ENCODE results near the gene LRIG1.

The LRIG1 gene

GRCh38 chr3:66506154-66506553 is 5.3 kb upstream of the LRIG1 start:
- no peak for DNase-seq (ENCODE audit: low spot score)

GRCh38 chr3:66504850-66505641 is 4.2 kb upstream of the LRIG1 start:
- no peak for DNase-seq (ENCODE audit: low spot score)

- no peak for DNase-seq (ENCODE audit: low spot score)
Observed at GRCh38 chr3:66502981-66503380, 2.2 kb upstream of the LRIG1 start.

GRCh38 chr3:66502245-66502874 is 1.5 kb upstream of the LRIG1 start:
- no peak for DNase-seq (ENCODE audit: low spot score)

GRCh38 chr3:66501483-66502244 is 842 bp upstream of the LRIG1 start:
- no peak for DNase-seq (ENCODE audit: low spot score)

GRCh38 chr3:66499881-66500575 is 794 bp downstream of the LRIG1 start:
- no peak for DNase-seq (ENCODE audit: low spot score)

GRCh38 chr3:66498687-66499621 is 1.9 kb downstream of the LRIG1 start:
- no peak for DNase-seq (ENCODE audit: low spot score)

- no peak for DNase-seq (ENCODE audit: low spot score)
Observed at GRCh38 chr3:66497985-66498671, 2.7 kb downstream of the LRIG1 start.

GRCh38 chr3:66497288-66497984 is 3.4 kb downstream of the LRIG1 start:
- DNase-seq (ENCODE audit: low spot score): no peak

GRCh38 chr3:66496746-66497145 is 4.1 kb downstream of the LRIG1 start:
- no peak for DNase-seq (ENCODE audit: low spot score)

- no peak for DNase-seq (ENCODE audit: low spot score)
Observed at GRCh38 chr3:66496301-66496700, 4.5 kb downstream of the LRIG1 start.

GRCh38 chr3:66495668-66496045 is 5.2 kb downstream of the LRIG1 start:
- no peak for DNase-seq (ENCODE audit: low spot score)

GRCh38 chr3:66494959-66495667 is 5.7 kb downstream of the LRIG1 start:
- DNase-seq (ENCODE audit: low spot score): no peak

GRCh38 chr3:66493458-66494099 is 7.2 kb downstream of the LRIG1 start:
- no peak for DNase-seq (ENCODE audit: low spot score)

GRCh38 chr3:66492672-66493071 is 8.2 kb downstream of the LRIG1 start:
- DNase-seq (ENCODE audit: low spot score): no peak

GRCh38 chr3:66492071-66492470 is 8.8 kb downstream of the LRIG1 start:
- no peak for DNase-seq (ENCODE audit: low spot score)

- no peak for DNase-seq (ENCODE audit: low spot score)
Observed at GRCh38 chr3:66490984-66491383, 9.8 kb downstream of the LRIG1 start.

GRCh38 chr3:66490214-66490613 is 10.6 kb downstream of the LRIG1 start:
- no peak for DNase-seq (ENCODE audit: low spot score)

GRCh38 chr3:66489581-66489980 is 11.2 kb downstream of the LRIG1 start:
- DNase-seq (ENCODE audit: low spot score): no peak

Measured in globus pallidus (tissue), 1 donor.